PC-9 (cell line): ENCODE results near the gene DNAJC30. TPM values are rescaled to one million over a fixed set of nuclear protein-coding genes. Genes with fewer than 3 reads are reported as not detected.

Source experiments
- BruUV-seq: library from RNA; stranded (reverse); fragments of 400-500 nt; replicated peaks from 2 replicates; lab custom pipeline; 2021; lab: Mats Ljungman, UMichigan
- CTCF ChIA-PET: fragments of 300-600 bp; sonication (Branson Sonifier 250); formaldehyde crosslinking; loops from one replicate; lab custom pipeline; 2022; ENCODE audit warnings: antibody characterized with exemption; lab: Charles Lee
- POLR2A ChIA-PET: fragments of 300-600 bp; sonication (Branson Sonifier 250); formaldehyde crosslinking; loops from one replicate; lab custom pipeline; 2022; ENCODE audit warnings: antibody characterized with exemption; ENCODE audit not compliant: unreplicated experiment; lab: Charles Lee
- DNase-seq, 2 experiments: peaks; one replicate each; pipeline versions ENCODE4 v3.0.0 to v3.0.0-alpha.2; 2015 to 2022; ENCODE audit warnings: mixed read lengths in 1 of 2
- H2AFZ ChIP-seq: fragments of 200-600 bp; sonication (generic); 2 replicates; pipeline ENCODE4 v1.8.1; 2017; ENCODE audit warnings: antibody characterized with exemption
- H3F3A ChIP-seq: fragments of 200-600 bp; sonication (generic); 2 replicates; pipeline ENCODE4 v1.8.1; 2017; ENCODE audit warnings: antibody characterized with exemption, mild to moderate bottlenecking, low read depth; ENCODE audit not compliant: insufficient read depth
- H3K27ac ChIP-seq: fragments of 200-600 bp; sonication (generic); 2 replicates; pipeline ENCODE4 v1.6.1; 2016; ENCODE audit warnings: mixed run types
- H3K27me3 ChIP-seq: fragments of 200-600 bp; sonication (generic); 2 replicates; pipeline ENCODE4 v1.6.1; 2016; ENCODE audit warnings: low read depth, mixed run types; ENCODE audit not compliant: insufficient read depth
- H3K36me3 ChIP-seq: fragments of 200-600 bp; sonication (generic); 2 replicates; pipeline ENCODE4 v1.6.1; 2016; ENCODE audit warnings: low read depth, mixed run types
- H3K4me1 ChIP-seq: fragments of 200-600 bp; sonication (generic); replicated peaks from 2 replicates; pipeline ENCODE4 v1.6.1; 2016; ENCODE audit warnings: mixed run types; ENCODE audit not compliant: insufficient read depth
- H3K4me2 ChIP-seq: fragments of 200-600 bp; sonication (generic); 2 replicates; pipeline ENCODE4 v1.6.1; 2017; ENCODE audit warnings: mixed run types
- H3K4me3 ChIP-seq: fragments of 200-600 bp; sonication (generic); 2 replicates; pipeline ENCODE4 v1.6.1; 2016; ENCODE audit warnings: mixed run types
- H3K79me2 ChIP-seq: fragments of 200-600 bp; sonication (generic); 2 replicates; pipeline ENCODE4 v1.6.1; 2017; ENCODE audit warnings: low read depth, mixed run types
- H3K9me2 ChIP-seq: fragments of 200-600 bp; sonication (generic); 2 replicates; pipeline ENCODE4 v1.8.1; 2017; ENCODE audit warnings: mild to moderate bottlenecking; ENCODE audit not compliant: insufficient read depth
- H3K9me3 ChIP-seq: fragments of 200-600 bp; sonication (generic); 2 replicates; pipeline ENCODE4 v1.8.1; 2016; ENCODE audit warnings: low read depth; ENCODE audit not compliant: insufficient read depth
- H4K20me1 ChIP-seq: fragments of 200-600 bp; sonication (generic); 2 replicates; pipeline ENCODE4 v1.8.1; 2017; ENCODE audit not compliant: insufficient read depth
- EZH2 ChIP-seq: fragments of 200-600 bp; sonication (generic); IDR thresholded peaks from 2 replicates; pipeline ENCODE4 v1.8.0; 2017; ENCODE audit warnings: antibody characterized with exemption, low read depth
- intact Hi-C: fragments of 100-400 bp; cut with micrococcal nuclease; formaldehyde crosslinking; loops from one replicate; pipeline ENCODE4 v1.10.0; 2022; ENCODE audit not compliant: unreplicated experiment
- total RNA-seq: library from RNA; stranded (reverse); gene quantifications from 2 replicates; pipeline ENCODE4 v1.2.3, GENCODE V29; 2021
- TF ChIP-seq, protein P1 (sequence below): fragments of 200-600 bp; sonication (generic); conservative IDR thresholded peaks from 2 replicates; pipeline ENCODE4 v1.6.1; 2017; ENCODE audit warnings: mixed run types, antibody characterized with exemption, mild to moderate bottlenecking, moderate library complexity

DNAJC30 gene
- total RNA-seq, 1 experiment from 2014 or later: 9.5 TPM

DNA sequence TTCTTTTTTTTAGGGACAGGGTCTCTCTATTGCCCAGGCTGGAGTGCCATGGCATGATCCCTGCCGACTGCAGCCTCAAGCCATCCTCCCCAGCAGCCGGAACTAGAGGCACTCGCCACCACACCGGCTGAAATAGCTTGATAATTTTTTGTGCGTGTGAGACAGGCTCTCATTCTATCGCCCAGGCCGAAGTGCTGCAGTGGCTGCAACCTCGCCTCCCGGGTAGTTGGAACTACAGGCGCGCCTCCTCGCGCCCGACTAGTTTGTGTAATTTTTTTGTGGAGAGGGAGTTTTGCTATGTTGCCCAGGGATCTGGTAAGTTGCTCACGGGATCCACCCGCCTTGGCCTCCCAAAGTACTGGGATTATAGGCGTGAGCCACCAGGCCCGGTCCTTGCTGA is 2.1 kb upstream of the DNAJC30 start:
- Histone ChIP-seq H3K9me3 (no peaks in the 10 kb centered on the region), H3K27me3 (no peaks in the 10 kb centered on the region), H3K4me3 (no peak overlapping the region), H3K79me2 (peaks cover 73% of the 10 kb centered on the region), H3K9me2 (no peaks in the 10 kb centered on the region), H3K4me1 (peaks cover 17% of the 10 kb centered on the region), H3F3A (no peaks in the 10 kb centered on the region), H2AFZ (no peak overlapping the region), H4K20me1 (peaks cover 4% of the 10 kb centered on the region; the same call in 1 of the 2 replicates), H3K36me3 (peaks cover 9% of the 10 kb centered on the region; the same call in 1 of the 2 replicates), H3K4me2 (no peak overlapping the region), H3K27ac (no peak overlapping the region)
- no peak for DNase-seq
- intact Hi-C loops: no loop called here
- ChIA-PET POLR2A (no interaction called here), CTCF (no interaction called here)
- BruUV-seq: no TSS peak
- no peak for TF ChIP-seq EZH2
- TF ChIP-seq, protein P1, sequence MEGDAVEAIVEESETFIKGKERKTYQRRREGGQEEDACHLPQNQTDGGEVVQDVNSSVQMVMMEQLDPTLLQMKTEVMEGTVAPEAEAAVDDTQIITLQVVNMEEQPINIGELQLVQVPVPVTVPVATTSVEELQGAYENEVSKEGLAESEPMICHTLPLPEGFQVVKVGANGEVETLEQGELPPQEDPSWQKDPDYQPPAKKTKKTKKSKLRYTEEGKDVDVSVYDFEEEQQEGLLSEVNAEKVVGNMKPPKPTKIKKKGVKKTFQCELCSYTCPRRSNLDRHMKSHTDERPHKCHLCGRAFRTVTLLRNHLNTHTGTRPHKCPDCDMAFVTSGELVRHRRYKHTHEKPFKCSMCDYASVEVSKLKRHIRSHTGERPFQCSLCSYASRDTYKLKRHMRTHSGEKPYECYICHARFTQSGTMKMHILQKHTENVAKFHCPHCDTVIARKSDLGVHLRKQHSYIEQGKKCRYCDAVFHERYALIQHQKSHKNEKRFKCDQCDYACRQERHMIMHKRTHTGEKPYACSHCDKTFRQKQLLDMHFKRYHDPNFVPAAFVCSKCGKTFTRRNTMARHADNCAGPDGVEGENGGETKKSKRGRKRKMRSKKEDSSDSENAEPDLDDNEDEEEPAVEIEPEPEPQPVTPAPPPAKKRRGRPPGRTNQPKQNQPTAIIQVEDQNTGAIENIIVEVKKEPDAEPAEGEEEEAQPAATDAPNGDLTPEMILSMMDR: no peak

DNA sequence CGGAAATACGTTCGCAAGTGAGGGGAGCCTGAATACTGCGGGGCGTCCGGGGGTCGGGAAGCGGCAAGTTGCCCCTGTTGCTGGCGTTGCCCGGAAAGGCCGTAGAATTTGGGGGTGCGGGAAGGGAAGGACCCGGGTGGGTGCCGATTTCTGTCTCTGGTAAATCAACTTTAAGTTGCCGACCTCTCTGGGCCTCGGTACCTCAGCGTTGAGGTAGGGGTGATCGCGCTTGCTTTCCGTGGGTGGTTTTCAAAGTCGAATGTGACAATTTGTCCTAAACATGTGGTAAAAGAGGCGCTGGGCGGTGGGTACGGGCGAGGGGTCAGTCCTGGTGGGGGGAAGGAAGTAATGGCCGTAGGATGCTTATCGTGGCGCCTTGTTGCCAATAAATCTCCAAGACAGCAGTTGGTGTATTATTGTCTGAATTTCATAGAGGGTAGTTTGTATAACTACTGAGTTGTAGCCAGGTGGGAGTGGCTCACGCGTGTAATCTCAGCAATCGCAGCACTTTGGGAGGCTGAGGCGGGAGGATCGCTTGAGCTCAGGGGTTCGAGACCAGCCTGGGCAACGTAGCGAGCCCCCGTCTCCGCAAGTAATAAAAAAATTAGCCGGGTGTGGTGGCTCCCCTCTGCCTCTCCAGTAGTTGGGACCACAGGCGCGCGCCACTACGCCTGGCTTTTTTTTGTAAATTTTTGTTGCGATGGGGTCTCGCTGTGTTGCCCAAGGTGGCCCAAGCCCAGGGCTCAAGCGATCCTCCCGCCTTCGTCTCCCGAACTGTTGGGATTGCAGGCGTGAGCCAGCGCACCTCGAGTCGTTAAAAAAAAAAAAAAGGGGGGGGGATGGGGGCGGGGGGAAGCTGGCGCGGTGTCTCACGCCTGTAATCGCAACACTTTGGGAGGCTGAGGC is 788 bp upstream of the DNAJC30 start:
- no peak for TF ChIP-seq EZH2
- TF ChIP-seq, protein P1: no peak
- peak overlapping the region; percentile 93 for H2AFZ ChIP-seq
- peaks cover 9% of the 10 kb centered on the region; the same call in 1 of the 2 replicates for H3K36me3 ChIP-seq
- no peaks in the 10 kb centered on the region for H3F3A ChIP-seq
- peak overlapping the region; percentile 57 for H3K27ac ChIP-seq
- ChIA-PET CTCF (interaction anchor here (0.7 kb wide), 1 partner anchor 75 kb away, joined by 5 read pairs; no protein-coding TSS in a partner anchor), POLR2A (no interaction called here)
- intact Hi-C loops: loop anchor here (1.0 to 2.0 kb wide), 2 partner anchors 22 to 31 kb away; no protein-coding TSS in a partner anchor
- no peaks in the 10 kb centered on the region for H3K9me2 ChIP-seq
- H3K4me3 ChIP-seq: peak overlapping the region; percentile 97
- no peaks in the 10 kb centered on the region for H3K27me3 ChIP-seq
- peak overlapping the region; percentile 76 for H3K4me2 ChIP-seq
- peaks cover 80% of the 10 kb centered on the region for H3K79me2 ChIP-seq
- H4K20me1 ChIP-seq: peaks cover 4% of the 10 kb centered on the region; the same call in 1 of the 2 replicates
- H3K4me1 ChIP-seq: peaks cover 17% of the 10 kb centered on the region
- peak in 1 of 2 experiments; percentile 29 for DNase-seq
- TSS peak; percentile 71 for BruUV-seq
- H3K9me3 ChIP-seq: no peaks in the 10 kb centered on the region

DNA sequence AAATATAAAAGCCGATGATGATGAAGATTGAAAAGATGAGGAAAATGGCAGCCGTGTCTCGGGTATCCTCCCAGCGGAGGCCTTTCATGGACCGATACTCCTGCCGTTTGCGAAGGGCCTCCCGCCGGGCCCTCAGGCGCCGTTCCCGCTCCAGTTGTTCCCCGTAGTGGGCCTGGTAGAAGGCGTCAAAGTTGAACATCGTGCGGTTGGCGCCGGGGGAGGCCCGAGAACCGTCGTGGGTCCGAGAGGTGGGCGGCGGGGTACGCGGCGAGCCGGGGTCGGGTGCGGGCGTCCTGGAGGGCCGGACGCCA is 553 bp downstream of the DNAJC30 start:
- Histone ChIP-seq H3K4me3 (peak overlapping the region; percentile 97), H3K27me3 (no peaks in the 10 kb centered on the region), H4K20me1 (peaks cover 4% of the 10 kb centered on the region; the same call in 1 of the 2 replicates), H3K36me3 (no peaks in the 10 kb centered on the region), H3K4me1 (peaks cover 17% of the 10 kb centered on the region), H3K4me2 (peak overlapping the region; percentile 99), H3K79me2 (peaks cover 73% of the 10 kb centered on the region), H3K9me2 (no peaks in the 10 kb centered on the region), H3K9me3 (no peaks in the 10 kb centered on the region), H2AFZ (peak overlapping the region; percentile 96), H3F3A (no peaks in the 10 kb centered on the region), H3K27ac (peak overlapping the region; percentile 46)
- POLR2A ChIA-PET: no interaction called here
- BruUV-seq: no TSS peak
- CTCF ChIA-PET: no interaction called here
- intact Hi-C loops: loop anchor here (1.0 to 2.0 kb wide), 2 partner anchors 24 to 32 kb away; no protein-coding TSS in a partner anchor
- no peak for TF ChIP-seq EZH2
- TF ChIP-seq, protein P1: no peak
- no peak for DNase-seq
